H7 (cell line): ENCODE results near the gene ADAM12. TPM values are rescaled to one million over a fixed set of nuclear protein-coding genes. Genes with fewer than 3 reads are reported as not detected.

Source experiments
- DNase-seq: peaks from one replicate; pipeline ENCODE4 v3.0.0; 2012
- H3K27me3 ChIP-seq: 2 replicates; pipeline ENCODE4 v1.6.0; 2011; ENCODE audit warnings: mild to moderate bottlenecking, low read length; ENCODE audit not compliant: control insufficient read depth, insufficient read depth
- H3K36me3 ChIP-seq: replicated peaks from 2 replicates; pipeline ENCODE4 v1.5.1; 2011; ENCODE audit warnings: low read length; ENCODE audit not compliant: control insufficient read depth, insufficient read depth
- H3K4me3 ChIP-seq: 2 replicates; pipeline ENCODE4 v1.5.1; 2011; ENCODE audit warnings: low read depth, mild to moderate bottlenecking, control low read depth, low read length, moderate library complexity; ENCODE audit not compliant: insufficient read depth
- total RNA-seq: library from RNA; depleted of rRNA; stranded (reverse); fragments of >200 nt; shearing (Covaris generic); gene quantifications from 2 replicates; pipeline ENCODE4 v1.2.3, GENCODE V29; 2014

Gene ADAM12
- total RNA-seq, 1 experiment from 2014 or later, result 0.66 TPM

DNA sequence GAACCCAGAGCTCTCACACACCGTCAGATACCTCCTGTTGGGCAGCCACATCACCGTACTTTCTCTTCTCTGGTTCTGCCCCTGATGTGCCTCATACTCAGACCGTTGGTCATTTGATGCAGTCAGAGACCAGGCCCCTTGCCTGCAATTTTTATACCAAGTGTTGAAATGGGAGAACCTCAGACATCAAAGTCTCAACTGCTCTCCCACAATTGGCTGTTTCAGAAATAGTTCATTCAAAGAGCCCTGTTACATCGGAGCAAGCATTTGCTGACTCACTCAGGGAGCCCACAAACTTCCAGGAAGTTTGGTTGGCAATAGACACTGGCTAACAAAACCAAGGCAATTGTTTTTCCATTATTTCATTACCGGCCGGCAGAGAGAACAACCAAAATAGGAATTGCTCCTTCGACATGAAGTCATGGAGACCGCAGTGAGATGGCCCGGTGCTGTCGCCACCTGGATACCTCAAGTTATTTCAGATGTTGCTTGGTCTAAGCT lies 33.5 kb upstream of the ADAM12 start:
- no peak for DNase-seq
- Histone ChIP-seq H3K4me3 (no peak overlapping the region), H3K36me3 (no peaks in the 10 kb centered on the region), H3K27me3 (no peaks in the 10 kb centered on the region)

DNA sequence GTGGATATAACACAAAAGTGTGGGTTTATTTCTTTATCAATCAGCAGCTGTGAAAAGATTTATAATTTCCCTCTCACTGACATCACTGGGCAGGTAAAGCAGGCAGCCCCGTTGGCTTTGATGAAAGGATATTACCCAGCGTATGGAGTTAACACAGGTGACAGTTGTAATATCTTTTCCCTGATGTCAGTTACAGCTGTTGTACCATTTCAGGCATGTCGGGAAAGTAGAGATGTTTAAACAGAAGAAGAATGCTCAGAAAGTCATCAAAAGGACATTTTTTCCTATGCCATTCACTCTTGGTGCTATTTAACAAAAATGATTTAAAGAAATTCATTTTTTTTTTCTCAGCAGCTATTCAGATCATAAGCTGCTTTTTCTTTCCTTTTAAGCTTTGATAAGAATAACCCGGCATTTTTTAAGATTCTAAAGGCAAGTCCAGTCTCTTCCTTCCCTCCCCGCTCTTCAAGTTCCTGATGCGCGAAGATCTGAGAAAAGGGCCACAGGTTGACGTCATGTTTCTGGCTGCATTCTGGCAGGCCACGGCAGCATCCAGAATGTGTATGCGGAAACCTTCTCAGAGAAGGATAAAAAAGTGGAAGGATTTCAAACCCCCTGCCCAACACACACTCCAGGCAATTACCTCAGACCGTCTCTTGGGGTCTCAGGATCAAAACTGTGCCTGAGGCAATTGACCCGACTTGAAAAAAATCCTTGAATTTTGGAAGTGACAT lies 32.5 kb upstream of the ADAM12 start:
- Histone ChIP-seq H3K27me3 (no peaks in the 10 kb centered on the region), H3K4me3 (no peak overlapping the region), H3K36me3 (no peaks in the 10 kb centered on the region)
- no peak for DNase-seq

DNA sequence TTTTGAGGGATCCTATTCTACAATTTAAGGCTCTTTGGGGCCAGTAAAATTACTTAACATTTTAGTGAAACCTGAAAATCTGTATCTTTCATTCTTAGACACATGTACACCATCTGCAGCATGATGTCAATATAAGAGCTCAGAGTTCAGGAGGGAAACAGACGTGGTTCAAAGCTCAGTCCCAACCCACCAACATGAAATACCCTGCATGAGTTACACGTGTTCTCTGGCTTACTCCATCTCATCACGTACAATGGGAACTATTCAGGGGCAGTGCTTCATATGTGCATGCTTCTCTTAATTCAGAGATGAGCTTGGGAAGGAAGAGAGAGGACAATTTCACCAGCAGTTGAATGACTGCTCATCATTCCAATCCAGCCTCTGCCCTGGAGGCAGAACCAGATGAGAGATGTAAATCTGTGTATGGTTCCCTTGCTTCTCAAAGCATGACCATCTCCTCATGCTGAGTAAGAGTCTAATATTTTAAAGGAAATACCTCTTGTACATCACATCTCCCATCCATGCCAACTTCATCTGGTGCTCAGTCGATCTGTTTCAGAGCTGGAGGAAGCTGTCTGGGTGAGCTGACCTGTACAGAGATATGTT lies 29.0 kb upstream of the ADAM12 start:
- no peaks in the 10 kb centered on the region for H3K27me3 ChIP-seq
- no peaks in the 10 kb centered on the region for H3K36me3 ChIP-seq
- no peak overlapping the region for H3K4me3 ChIP-seq
- no peak for DNase-seq

DNA sequence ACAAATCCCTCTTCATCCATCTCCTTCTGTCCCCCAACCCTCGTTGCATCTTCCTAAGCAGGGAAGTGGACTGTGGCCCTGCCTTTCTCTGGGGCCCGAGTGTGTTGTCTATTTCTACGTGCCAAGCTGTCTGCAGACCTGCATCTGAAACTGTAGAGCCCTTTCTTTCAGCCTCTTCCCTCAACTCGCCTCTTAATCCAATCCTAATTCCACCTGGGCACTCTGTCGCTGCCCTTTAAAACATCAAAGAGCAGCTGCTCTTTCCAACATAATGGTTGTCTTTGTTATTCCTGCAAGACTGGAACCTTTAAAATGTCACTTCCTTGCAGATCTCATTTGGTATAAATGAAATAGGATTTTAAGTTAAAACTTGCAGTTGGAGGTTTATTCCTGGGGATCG lies 21.5 kb upstream of the ADAM12 start:
- no peak for DNase-seq
- Histone ChIP-seq H3K36me3 (no peaks in the 10 kb centered on the region), H3K27me3 (no peaks in the 10 kb centered on the region), H3K4me3 (no peak overlapping the region)

DNA sequence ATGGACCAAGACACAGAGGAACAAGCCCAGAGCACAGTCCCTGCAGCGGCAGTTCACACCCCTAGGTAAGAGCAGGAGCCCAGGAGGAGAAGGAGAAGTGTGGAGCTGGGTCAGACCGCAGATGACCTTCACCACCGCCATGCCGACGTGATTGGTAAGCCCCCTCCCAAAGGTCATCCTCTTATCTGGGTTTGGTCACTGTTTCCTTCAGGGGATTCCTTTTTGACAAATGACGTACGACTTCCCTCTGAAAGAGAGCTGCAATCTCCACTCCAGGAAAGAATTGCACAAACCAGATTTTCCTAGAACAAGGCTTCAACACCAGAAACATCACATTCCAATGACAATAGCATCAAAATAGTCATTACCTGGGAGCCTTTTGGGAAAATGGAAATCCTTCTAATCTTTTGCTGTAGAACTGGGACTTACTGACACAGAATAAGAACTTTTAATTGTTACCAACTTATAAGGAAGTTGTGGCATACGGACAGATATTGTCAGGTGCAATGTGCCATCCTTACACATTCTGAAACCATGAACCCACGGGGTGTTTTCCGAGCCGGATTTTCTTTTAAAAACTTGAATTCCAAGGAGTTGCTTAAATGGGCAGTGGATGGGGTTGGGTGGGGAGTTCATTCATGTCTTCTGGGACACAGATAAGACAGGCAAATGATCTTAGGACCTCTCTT lies 20.8 kb upstream of the ADAM12 start:
- no peak for DNase-seq

DNA sequence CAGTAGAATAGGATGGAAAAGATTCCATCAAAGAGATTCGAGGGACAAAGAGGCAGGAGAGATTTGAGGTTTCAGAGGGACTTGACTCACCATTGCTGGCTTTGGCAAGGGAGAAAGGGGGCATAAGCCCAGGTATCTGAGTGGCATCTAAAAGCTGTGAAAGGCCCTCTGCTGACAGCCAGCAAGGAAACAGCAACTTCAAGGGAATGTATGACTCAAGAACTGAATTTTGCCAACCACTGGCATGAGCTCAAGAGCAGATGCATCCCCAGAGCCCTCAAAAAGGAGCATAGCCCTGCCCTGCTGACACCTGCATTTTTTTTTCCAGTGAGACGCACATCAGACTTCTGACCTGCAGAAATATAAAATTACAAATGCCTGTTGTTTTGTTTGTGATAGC lies 19.6 kb upstream of the ADAM12 start:
- DNase-seq, result no peak
- Histone ChIP-seq H3K36me3 (no peaks in the 10 kb centered on the region), H3K4me3 (no peak overlapping the region), H3K27me3 (no peaks in the 10 kb centered on the region)

More for the DNA sequence above, 20.8 kb upstream of the ADAM12 start:
- Histone ChIP-seq H3K27me3 (no peaks in the 10 kb centered on the region), H3K36me3 (no peaks in the 10 kb centered on the region), H3K4me3 (no peak overlapping the region)

DNA sequence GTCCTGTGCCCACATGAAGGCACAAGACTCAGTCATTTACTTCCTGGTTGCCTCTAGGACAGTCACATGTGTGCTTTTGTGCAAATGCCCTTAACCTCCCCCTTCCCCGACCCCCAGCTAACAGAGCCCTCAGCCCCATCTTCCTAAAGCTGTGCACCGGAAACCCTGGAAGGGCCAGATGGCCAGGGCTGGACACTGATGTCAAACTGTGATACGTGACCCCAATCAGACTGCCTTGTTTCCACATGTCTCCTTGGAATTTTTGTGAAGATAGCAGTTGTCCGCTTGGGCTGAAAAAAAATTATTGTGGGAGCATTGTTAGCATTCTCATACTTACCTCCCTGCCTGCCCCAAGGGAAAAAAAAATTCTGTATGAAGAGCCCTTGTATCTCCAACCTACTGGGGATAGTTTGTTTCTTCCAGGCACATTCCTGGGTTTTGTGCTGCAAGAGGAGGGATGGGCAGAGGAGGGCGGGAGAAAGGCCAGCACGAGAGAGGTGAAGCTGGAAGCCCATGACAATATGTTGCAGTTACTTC lies 17.0 kb upstream of the ADAM12 start:
- no peak for DNase-seq
- H3K27me3 ChIP-seq, result no peaks in the 10 kb centered on the region
- H3K4me3 ChIP-seq, result no peak overlapping the region
- no peaks in the 10 kb centered on the region for H3K36me3 ChIP-seq

DNA sequence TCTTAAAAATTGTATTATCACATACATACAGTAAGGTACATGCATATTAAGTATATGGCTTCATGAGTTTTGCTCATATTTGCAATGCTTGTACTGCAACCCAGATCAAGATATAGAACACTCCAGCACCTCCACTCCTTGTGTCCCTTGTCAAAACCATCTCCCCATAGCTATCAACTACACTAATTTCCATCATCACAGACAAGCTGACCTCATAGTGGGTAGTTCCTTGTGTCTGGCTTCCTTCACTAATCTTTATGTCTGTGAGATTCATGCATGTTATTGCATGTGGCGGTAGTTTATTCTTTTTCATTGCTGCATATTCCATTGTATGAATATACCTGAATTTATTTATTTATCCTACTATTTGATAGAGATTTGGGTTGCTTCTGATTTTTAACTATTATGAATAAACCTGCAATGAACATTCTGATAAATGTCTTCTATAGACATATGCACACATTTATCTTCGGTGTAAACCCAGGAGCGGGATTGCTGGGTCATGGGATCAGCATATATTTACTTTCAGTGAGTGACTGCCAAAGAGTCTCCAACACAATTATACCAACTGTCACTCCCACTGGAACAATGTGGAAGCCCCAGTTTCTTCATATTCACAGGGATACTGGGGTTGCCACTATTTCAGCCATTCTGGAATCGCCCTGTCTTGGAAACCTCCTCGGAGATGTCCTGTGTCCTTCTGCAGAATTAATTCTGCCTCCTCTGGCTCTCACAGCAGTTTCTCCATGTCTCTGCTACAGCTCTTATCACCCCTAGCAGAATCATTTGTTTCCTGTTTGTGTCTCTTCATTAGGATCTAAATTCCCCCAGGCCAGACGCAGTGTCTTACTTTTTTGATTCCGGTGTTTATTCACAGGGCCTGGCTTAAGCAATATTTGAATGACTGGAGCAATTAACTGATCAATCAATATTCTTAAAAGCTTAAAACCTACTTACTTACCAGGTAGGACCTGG lies 14.7 kb upstream of the ADAM12 start:
- Histone ChIP-seq H3K27me3 (no peaks in the 10 kb centered on the region), H3K36me3 (no peaks in the 10 kb centered on the region), H3K4me3 (no peak overlapping the region)
- DNase-seq, result no peak

DNA sequence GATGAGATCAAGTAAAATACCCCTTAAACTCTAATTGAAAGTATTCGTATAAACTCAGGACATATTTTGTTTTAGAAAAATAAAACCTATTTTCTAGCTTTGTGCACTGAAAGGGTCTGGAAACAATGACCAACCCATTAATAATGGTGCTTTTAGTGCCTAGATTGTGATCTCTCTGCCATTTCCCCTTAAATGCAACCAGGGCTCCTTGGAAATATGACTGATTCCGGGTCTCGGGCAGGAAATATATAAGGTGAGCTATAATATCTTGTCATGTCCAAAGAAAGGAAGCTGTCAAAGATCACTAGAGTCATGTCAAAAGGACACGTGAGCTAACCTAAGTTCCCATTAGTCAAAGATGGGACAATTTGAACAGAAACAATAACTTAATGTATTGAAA lies 12.4 kb upstream of the ADAM12 start:
- Histone ChIP-seq H3K27me3 (no peaks in the 10 kb centered on the region), H3K36me3 (no peaks in the 10 kb centered on the region), H3K4me3 (no peak overlapping the region)
- no peak for DNase-seq

DNA sequence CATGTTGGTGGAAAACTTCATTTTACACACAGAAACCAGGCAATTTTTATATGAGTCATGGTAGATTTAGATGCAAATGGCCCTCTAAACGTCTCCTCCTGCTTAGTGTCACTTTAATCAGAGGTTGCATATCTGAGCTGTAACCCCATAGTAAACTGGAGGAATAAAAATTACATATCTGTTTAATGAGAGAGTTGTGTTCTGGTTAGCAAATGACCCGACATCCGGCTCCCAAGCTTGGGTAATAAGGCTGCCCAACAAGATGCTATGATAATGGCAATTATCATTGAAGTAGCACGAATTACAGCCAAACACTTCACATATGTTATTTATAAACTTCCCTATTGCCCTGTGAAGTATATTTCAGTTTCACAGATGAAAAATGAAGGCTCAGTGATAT lies 10.6 kb upstream of the ADAM12 start:
- no peak overlapping the region for H3K4me3 ChIP-seq
- no peaks in the 10 kb centered on the region for H3K36me3 ChIP-seq
- no peak for DNase-seq
- no peaks in the 10 kb centered on the region for H3K27me3 ChIP-seq

DNA sequence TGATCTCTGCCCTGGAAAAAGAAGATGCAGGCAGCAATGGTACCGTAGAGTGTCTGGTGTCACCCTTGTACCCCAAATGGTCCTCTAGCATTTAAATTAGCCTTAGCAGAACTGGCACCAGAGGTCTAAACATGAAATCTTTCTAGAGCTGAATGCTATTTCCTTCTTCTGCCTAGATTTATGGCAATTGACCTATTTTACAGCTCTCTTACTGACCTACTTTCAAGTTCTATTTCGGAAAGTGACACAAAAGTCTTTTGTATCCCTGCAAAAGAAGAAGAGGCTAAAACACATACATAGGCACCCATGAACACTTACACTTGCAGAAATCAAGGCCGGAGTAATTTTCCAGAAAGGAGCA lies 10.1 kb upstream of the ADAM12 start:
- DNase-seq, result no peak
- no peaks in the 10 kb centered on the region for H3K36me3 ChIP-seq
- H3K27me3 ChIP-seq, result no peaks in the 10 kb centered on the region

DNA sequence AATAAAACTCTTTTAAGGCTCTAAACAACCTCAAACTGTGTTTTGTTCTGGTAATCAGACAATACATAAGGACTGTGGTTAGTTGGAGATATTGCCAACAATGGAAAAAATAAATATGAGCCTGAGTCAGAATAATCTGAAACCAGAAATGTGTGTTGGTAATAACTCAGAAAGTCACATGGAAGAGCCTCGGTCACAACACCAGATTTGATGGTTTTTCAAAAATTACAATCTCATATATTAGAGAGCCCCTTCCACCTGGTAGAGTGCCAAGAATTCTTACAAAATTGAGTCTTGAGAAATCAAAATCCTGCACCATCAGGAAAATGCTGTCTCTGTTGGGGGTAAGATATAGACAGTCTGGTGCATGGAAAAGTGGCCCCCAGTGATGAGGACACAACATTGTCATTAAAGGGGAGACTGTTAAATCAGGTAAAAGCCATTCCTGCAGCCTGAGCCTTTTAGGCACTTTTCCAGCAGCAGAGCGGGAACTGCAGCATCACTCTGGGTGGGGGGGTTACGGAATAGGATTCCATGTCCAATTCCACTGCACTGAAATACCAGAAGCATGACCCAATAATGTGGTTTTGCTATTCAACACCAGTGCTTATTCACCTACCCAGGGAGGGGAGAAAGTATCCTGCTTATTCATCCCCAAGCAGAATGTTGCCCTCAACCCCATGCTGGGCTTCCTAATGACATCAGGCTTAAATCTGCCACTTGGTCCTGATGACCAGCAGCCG lies 9.5 kb upstream of the ADAM12 start:
- DNase-seq, result peak; percentile 35
- H3K27me3 ChIP-seq, result no peaks in the 10 kb centered on the region
- H3K36me3 ChIP-seq, result no peaks in the 10 kb centered on the region
- H3K4me3 ChIP-seq, result no peak overlapping the region

More for the DNA sequence above, 10.1 kb upstream of the ADAM12 start:
- no peak overlapping the region for H3K4me3 ChIP-seq

DNA sequence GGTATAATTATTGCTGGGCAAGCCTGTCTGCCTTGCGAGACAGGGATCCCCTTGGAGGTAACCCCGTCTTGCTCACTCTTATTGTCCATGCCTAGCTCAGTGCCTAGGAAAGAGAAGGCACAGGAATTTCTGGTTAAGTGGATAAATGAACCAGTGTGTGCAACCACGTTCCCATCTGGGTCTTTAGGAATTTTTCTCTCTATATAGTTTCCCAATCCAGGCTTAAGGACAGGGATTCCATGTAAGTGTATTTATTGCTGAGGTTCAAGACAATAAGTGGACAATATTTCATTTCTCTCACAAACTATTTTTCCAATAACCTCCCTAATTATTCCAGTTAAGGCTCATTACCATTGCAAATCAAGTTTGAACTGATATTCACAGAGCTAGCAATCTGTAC lies 8.9 kb upstream of the ADAM12 start:
- no peak for DNase-seq
- no peaks in the 10 kb centered on the region for H3K36me3 ChIP-seq
- no peak overlapping the region for H3K4me3 ChIP-seq
- no peaks in the 10 kb centered on the region for H3K27me3 ChIP-seq
